K562 (cell line): Measurements from ENCODE around the gene ACSF3. TPM values are rescaled to one million over a fixed set of nuclear protein-coding genes. Genes with fewer than 3 reads are reported as not detected.

Experiments used
- BRD9 ChIP-seq: fragments of 450-650 bp; IDR thresholded peaks from 2 replicates; pipeline ENCODE4 v1.6.1; 2018; ENCODE audit warnings: low read depth; ENCODE audit not compliant: partially characterized antibody
- CBFA2T2 ChIP-seq: fragments of 450-650 bp; conservative IDR thresholded peaks from 2 replicates; pipeline ENCODE4 v1.6.1; 2017; ENCODE audit warnings: mild to moderate bottlenecking
- CBFA2T3 ChIP-seq: fragments of 450-650 bp; IDR thresholded peaks from 2 replicates; pipeline ENCODE4 v1.6.1; 2017
- CTBP1 ChIP-seq: fragments of 450-650 bp; IDR thresholded peaks from 2 replicates; pipeline ENCODE4 v1.6.1; 2016; ENCODE audit warnings: borderline replicate concordance
- DNMT1 ChIP-seq: fragments of 450-650 bp; IDR thresholded peaks from 2 replicates; pipeline ENCODE4 v1.6.1; 2016; ENCODE audit warnings: antibody characterized with exemption, mild to moderate bottlenecking
- ETV6 ChIP-seq, 3 experiments: fragments of 150-350 bp in 1 of 3; sonication (generic) in 1 of 3; formaldehyde crosslinking in 1 of 3; IDR thresholded peaks; 2 replicates each; pipeline versions ENCODE4 v1.6.1 to v1.8.0; 2014 to 2022; ENCODE audit warnings: borderline replicate concordance in 2 of 3, low read depth in 2 of 3, antibody characterized with exemption in 1 of 3, low read length in 1 of 3, mild to moderate bottlenecking in 1 of 3, missing genetic modification reagents in 1 of 3
- FOS ChIP-seq: IDR thresholded peaks from 3 replicates; pipeline ENCODE4 v1.6.1; 2011; ENCODE audit not compliant: insufficient read length; ENCODE audit errors: extremely low read depth
- FOXA3 ChIP-seq, 2 experiments: fragments of 450-650 bp in 1 of 2; sonication (generic) in 1 of 2; formaldehyde crosslinking; IDR thresholded peaks in 1 of 2; conservative IDR thresholded peaks in 1 of 2; 2 replicates each; pipeline versions ENCODE4 v1.4.0 to v1.8.0; 2020 to 2022; ENCODE audit warnings: mild to moderate bottlenecking in 2 of 2, missing genetic modification reagents in 1 of 2
- FOXP4 ChIP-seq: sonication (generic); formaldehyde crosslinking; IDR thresholded peaks from 2 replicates; pipeline ENCODE4 v1.8.0; 2022; ENCODE audit warnings: mild to moderate bottlenecking, missing genetic modification reagents, borderline replicate concordance
- HLTF ChIP-seq: fragments of 450-650 bp; IDR thresholded peaks from 2 replicates; pipeline ENCODE4 v1.6.1; 2016
- KDM5B ChIP-seq: fragments of 200-600 bp; sonication (generic); IDR thresholded peaks from 2 replicates; pipeline ENCODE4 v1.6.1; 2012; ENCODE audit warnings: low read depth, mild to moderate bottlenecking, moderate library complexity, low read length, control low read depth, inconsistent platforms; ENCODE audit not compliant: insufficient replicate concordance
- L3MBTL2 ChIP-seq: fragments of 450-650 bp; IDR thresholded peaks from 2 replicates; pipeline ENCODE4 v1.6.1; 2016; ENCODE audit warnings: mild to moderate bottlenecking, moderate library complexity
- MAFG ChIP-seq: fragments of 450-650 bp; conservative IDR thresholded peaks from 2 replicates; pipeline ENCODE4 v1.6.1; 2016; ENCODE audit warnings: missing genetic modification characterization, missing compliant biosample characterization
- NFIC ChIP-seq: fragments of 450-650 bp; IDR thresholded peaks from 2 replicates; pipeline ENCODE4 v1.6.1; 2017; ENCODE audit warnings: mild to moderate bottlenecking, inconsistent platforms
- NR1H2 ChIP-seq: sonication (generic); formaldehyde crosslinking; IDR thresholded peaks from 2 replicates; pipeline ENCODE4 v1.4.0; 2020; ENCODE audit warnings: mild to moderate bottlenecking, missing genetic modification reagents
- NR3C1 ChIP-seq: sonication (generic); formaldehyde crosslinking; IDR thresholded peaks from 2 replicates; pipeline ENCODE4 v1.8.1; 2022; ENCODE audit warnings: missing genetic modification reagents
- RAD21 ChIP-seq, 2 experiments: fragments of 250-450 bp in 1 of 2; fragments of 450-650 bp in 1 of 2; sonication (Bioruptor Pico) in 1 of 2; formaldehyde crosslinking in 1 of 2; IDR thresholded peaks in 1 of 2; conservative IDR thresholded peaks in 1 of 2; 2 replicates each; pipeline versions ENCODE4 v1.4.0 to v1.8.0; 2020 to 2022; ENCODE audit warnings: mild to moderate bottlenecking in 2 of 2, moderate library complexity in 1 of 2
- RBM39 ChIP-seq: fragments of 200-400 bp; formaldehyde crosslinking; optimal IDR thresholded peaks from 2 replicates; pipeline ENCODE3; 2018; ENCODE audit warnings: low read depth, low read length
- SMARCA4 ChIP-seq: fragments of 450-650 bp; IDR thresholded peaks from 2 replicates; pipeline ENCODE4 v1.6.1; 2016
- SP1 ChIP-seq: sonication (generic); formaldehyde crosslinking; IDR thresholded peaks from 2 replicates; pipeline ENCODE4 v1.8.1; 2022; ENCODE audit warnings: mild to moderate bottlenecking, missing genetic modification reagents
- SPI1 ChIP-seq: IDR thresholded peaks from 2 replicates; pipeline ENCODE4 v1.6.1; 2011; ENCODE audit warnings: low read depth, low read length, control low read depth, borderline replicate concordance
- ZNF12 ChIP-seq: sonication (generic); formaldehyde crosslinking; IDR thresholded peaks from 2 replicates; pipeline ENCODE4 v1.4.0; 2020; ENCODE audit warnings: mild to moderate bottlenecking, missing genetic modification reagents
- ZNF121 ChIP-seq: sonication (generic); formaldehyde crosslinking; conservative IDR thresholded peaks from 2 replicates; pipeline ENCODE4 v1.8.0; 2022; ENCODE audit warnings: missing genetic modification reagents
- ZNF212 ChIP-seq: fragments of 450-650 bp; formaldehyde crosslinking; IDR thresholded peaks from 2 replicates; pipeline ENCODE4 v1.4.0; 2020; ENCODE audit warnings: mild to moderate bottlenecking
- ZNF274 ChIP-seq: IDR thresholded peaks from 2 replicates; pipeline ENCODE4 v1.6.1; 2011; ENCODE audit warnings: low read depth, mild to moderate bottlenecking, low read length, moderate library complexity, borderline replicate concordance
- ZNF445 ChIP-seq: fragments of 250-450 bp; sonication (Bioruptor Pico); IDR thresholded peaks from 2 replicates; pipeline ENCODE4 v1.4.0; 2020; ENCODE audit warnings: low read depth, mild to moderate bottlenecking, moderate library complexity
- ZNF583 ChIP-seq: fragments of 250-450 bp; sonication (Bioruptor Pico); IDR thresholded peaks from 2 replicates; pipeline ENCODE4 v1.4.0; 2020
- polyA plus RNA-seq, 8 experiments: library from polyadenylated mRNA; depleted of rRNA in 4 of 8; stranded (reverse) in 5 of 8; unstranded in 3 of 8; fragments of >200 nt; fragmentation: Nextera tagmentation in 2 of 8; fragmentation: Illumina TruSeq in 1 of 8; extraction: Ambion mirVana in 2 of 8; extraction: Trizol in 1 of 8; gene quantifications; 2 replicates each; pipeline versions ENCODE4 v1.2.1 to v1.2.3, GENCODE V29; 2011 to 2014; ENCODE audit warnings: inconsistent platforms in 1 of 8, missing spikeins in 1 of 8
- total RNA-seq, 7 experiments: library from RNA; depleted of rRNA in 6 of 7; stranded (reverse); fragments of >200 nt in 6 of 7; fragmentation: Illumina TruSeq in 2 of 7; extraction: Trizol in 2 of 7; gene quantifications; 2 replicates each; pipeline versions ENCODE4 v1.2.1 to v1.2.3, GENCODE V29; 2011 to 2021; ENCODE audit warnings: low replicate concordance in 1 of 7

The ACSF3 gene
- total and polyA plus RNA-seq, 9 of the 15 experiments (the other 6 are each of a cell fraction or from before 2014, with no cell fraction given): 0.77 to 32.8 (median 14.7) TPM

GRCh38 chr16:89052890-89053724, 40.5 kb upstream of the ACSF3 start (continued):
- no peak for TF ChIP-seq BRD9
- TF ChIP-seq ZNF212 (CRISPR knock-in tag): no peak
- peak in 1 of 2 experiments; percentile 58; a peak in 2 of 4 replicates for TF ChIP-seq RAD21 (CRISPR knock-in tag; conservative IDR thresholded peaks at IDR 0.05 in 1 of 2, IDR thresholded peaks at IDR 0.05 in 1 of 2)
- TF ChIP-seq ZNF121 (CRISPR knock-in tag): no peak
- no peak for TF ChIP-seq SP1 (CRISPR knock-in tag)
- no peak for TF ChIP-seq ZNF274
- TF ChIP-seq NR1H2 (CRISPR knock-in tag): no peak
- TF ChIP-seq HLTF: no peak
- TF ChIP-seq FOS: no peak
- TF ChIP-seq SPI1: no peak
- no peak for TF ChIP-seq CBFA2T3
- no peak for TF ChIP-seq ZNF583 (CRISPR knock-in tag)
- no peak for TF ChIP-seq ZNF445 (CRISPR knock-in tag)
- 0 out of 2 replicates have a peak, but pooled peaks have one; percentile 25 for TF ChIP-seq L3MBTL2
- TF ChIP-seq FOXA3 (CRISPR knock-in tag; conservative IDR thresholded peaks at IDR 0.05 in 1 of 2, IDR thresholded peaks at IDR 0.05 in 1 of 2): no peak
- no peak for TF ChIP-seq FOXP4
- TF ChIP-seq MAFG (tag): no peak
- no peak for TF ChIP-seq ETV6 (IDR thresholded peaks at IDR 0.05; ENCODE audit: borderline replicate concordance in 1 of 2, low read depth in 2 of 2, low read length in 1 of 2)
- TF ChIP-seq ETV6 (CRISPR knock-in tag; IDR thresholded peaks at IDR 0.05; ENCODE audit: borderline replicate concordance): no peak
- no peak for TF ChIP-seq SMARCA4
- peak; percentile 83 for TF ChIP-seq NFIC
- TF ChIP-seq CTBP1: 0 out of 2 replicates have a peak, but pooled peaks have one; percentile 26
- TF ChIP-seq KDM5B: peak; percentile 44
- no peak for TF ChIP-seq ZNF12
- TF ChIP-seq RBM39: no peak
- no peak for TF ChIP-seq CBFA2T2
- no peak for TF ChIP-seq NR3C1
- no peak for TF ChIP-seq DNMT1
